T-helper 9 cell (primary cell): ENCODE data around the gene DMRTC2.

Experiments used
- DNase-seq: peaks from one replicate; pipeline ENCODE4 v3.0.0-alpha.2; 2020

DMRTC2 gene

GRCh38 chr19:41892173-41892902, 47.5 kb downstream of the DMRTC2 start:
- DNase-seq, result no peak

DNA sequence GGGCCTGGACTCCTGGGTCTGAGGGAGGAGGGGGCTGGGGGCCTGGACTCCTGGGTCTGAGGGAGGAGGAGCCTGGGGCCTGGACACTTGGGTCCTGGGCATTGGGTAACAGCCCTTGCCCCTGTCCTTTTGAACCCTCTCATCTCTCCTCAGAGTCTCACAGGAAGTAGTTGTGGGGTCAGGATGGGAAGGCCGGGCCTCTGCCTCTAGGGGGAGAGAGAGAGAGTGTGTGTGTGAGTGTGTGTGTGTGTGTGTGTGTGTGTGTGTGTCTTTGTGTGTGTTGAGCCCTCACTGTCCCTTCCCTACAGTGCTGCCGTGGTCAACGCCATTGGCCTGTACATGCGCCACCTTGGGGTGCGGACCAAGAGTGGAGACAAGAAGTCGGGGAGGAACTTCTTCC, 49.1 kb downstream of the DMRTC2 start:
- no peak for DNase-seq

- DNase-seq, result no peak
Measured at GRCh38 chr19:41894350-41894749, 49.5 kb downstream of the DMRTC2 start.

- DNase-seq, result no peak
Measured at GRCh38 chr19:41895745-41896580, 51.1 kb downstream of the DMRTC2 start.

DNA sequence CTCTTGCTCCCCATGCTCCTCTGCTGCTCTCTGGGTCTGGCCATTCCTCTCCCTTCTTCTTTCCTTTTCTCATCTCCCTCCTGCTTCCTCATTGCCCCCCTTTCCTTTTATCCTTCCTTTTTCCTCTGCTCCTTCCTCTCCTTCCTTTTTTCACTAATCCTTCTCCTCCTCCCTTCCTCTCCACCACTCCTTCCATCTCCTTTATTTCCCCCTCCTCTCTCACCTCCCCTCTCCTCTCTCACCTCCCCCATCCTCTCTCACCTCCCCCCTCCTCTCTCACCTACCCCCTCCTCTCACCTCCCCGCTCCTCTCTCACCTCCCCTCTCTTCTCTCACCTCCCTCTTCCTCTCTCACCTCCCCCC, 51.7 kb downstream of the DMRTC2 start:
- DNase-seq, result no peak

DNA sequence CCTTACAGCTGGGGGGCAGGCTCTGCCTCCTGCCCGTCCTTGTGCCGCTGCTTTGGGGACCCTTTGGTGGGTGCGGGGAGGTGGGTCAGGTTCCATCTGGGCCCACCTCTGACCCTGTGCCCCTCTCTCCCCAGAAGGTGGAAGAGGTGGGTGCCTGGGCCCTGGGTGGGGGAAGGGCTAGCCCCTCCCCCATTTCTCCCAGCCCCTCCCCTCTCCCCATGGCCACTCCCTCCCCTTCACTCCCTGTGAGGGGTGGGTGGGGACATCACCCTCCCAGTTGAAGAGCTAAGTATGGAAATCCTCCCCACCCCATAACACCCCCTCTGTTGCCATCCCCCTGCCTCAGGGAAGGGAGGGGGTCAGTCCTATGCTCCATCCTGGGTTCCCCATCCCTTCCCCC, 52.3 kb downstream of the DMRTC2 start:
- DNase-seq, result no peak

DNA sequence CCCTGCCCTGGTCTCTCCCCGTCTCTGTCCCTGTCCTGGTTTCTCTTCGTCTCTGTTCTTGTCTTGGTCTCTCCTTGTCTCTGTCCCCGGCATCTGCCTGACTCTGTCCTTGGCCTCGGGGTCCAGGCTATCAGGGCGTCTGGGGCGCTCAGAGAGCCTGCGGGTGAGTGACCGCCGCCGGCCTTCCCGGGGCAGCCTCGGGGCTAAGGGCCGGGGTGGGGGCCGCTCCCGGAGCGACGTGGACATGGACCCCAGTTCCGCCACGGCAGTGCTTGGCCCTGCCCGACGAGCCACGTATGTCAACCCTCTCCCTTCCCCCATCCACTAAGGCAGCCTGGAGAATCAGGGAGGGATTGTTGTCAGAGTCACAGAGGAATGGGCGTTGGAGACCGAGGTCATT, 53.0 kb downstream of the DMRTC2 start:
- DNase-seq, result no peak

GRCh38 chr19:41898235-41898634, 53.4 kb downstream of the DMRTC2 start:
- DNase-seq, result no peak
